ENCODE measurements around the gene FSIP1. TPM values are rescaled to one million over a fixed set of nuclear protein-coding genes. Genes with fewer than 3 reads are reported as not detected.

The FSIP1 gene
- total RNA-seq: 8.3 and 15.4 TPM in 2 replicates

DNA sequence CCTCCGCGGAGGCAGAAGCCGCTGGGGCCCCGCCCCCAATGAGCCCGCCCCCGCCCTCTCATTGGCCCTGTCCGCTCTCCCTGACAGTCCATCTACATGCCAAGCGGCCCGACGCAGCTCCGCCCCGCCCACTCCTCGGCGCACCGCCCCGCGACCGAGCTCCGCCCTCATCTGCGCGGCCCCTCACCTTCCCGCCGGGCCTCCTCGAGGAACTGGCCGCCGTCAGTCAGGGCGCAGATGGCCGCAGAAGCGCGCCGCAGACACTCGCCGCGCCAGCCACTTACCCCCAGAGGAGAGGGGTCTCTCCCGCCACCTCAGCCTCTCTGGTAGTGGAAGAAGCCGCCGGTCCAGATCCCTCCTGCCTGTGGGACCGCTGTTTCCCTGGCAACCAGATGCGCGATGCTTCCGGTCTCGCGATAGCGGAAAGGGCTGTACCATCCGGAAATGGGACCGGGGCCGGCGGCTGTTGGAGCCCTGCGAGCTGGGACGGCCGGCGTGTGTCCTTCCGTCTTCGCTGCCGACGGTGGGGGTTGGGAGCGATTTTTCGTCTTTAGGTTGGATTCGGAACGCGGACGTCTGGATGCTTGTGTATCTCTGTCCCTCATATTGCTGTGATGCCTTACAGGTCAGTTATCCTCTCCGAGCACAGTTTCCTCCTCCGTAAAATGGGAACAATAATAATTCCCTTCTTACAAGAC is at the start of gene FSIP1:
TSS of gene FSIP1 (minus strand) at position 401 of the 698 bp plus-strand sequence. CDS start 6,317 bp downstream, outside the sequence.

DNA sequence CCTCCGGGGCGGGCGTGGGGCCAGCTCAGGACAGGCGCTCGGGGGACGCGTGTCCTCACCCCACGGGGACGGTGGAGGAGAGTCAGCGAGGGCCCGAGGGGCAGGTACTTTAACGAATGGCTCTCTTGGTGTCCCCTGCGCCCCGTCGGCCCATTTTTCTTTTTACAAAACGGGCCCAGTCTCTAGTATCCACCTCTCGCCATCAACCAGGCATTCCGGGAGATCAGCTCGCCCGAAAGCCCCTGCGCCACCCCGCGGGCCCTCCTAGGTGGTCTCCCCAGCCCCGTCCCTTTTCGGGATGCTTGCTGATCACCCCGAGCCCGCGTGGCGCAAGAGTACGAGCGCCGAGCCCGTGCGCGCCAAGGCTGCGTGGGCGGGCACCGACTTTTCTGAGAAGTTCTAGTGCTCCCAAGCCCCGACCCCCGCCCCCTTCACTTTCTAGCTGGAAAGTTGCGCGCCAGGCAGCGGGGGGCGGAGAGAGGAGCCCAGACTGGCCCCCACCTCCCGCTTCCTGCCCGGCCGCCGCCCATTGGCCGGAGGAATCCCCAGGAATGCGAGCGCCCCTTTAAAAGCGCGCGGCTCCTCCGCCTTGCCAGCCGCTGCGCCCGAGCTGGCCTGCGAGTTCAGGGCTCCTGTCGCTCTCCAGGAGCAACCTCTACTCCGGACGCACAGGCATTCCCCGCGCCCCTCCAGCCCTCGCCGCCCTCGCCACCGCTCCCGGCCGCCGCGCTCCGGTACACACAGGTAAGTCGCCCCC is 202.0 kb downstream of the FSIP1 start, which contains the start of gene THBS1:
TSS of gene THBS1 (plus strand) at position 595 of the 757 bp plus-strand sequence. CDS start 779 bp downstream, outside the sequence.

Other genes with a start within 250 kb of the FSIP1 start
- 17,561 and 20,362 TPM in 2 replicates for gene THBS1, start 201.8 kb downstream of the FSIP1 start, total RNA-seq
- 291 and 326 TPM in 2 replicates for gene GPR176, start 137.4 kb upstream of the FSIP1 start, total RNA-seq
- gene EIF2AK4, start 151.3 kb upstream of the FSIP1 start, total RNA-seq: 120 and 123 TPM in 2 replicates